HepG2 (cell line): ENCODE measurements around the gene KIF19. TPM values are rescaled to one million over a fixed set of nuclear protein-coding genes. Genes with fewer than 3 reads are reported as not detected.

Experiments
- ATAC-seq: fragments of 200-7000 bp; cut with Tn5 transposase; 3 replicates; pipeline ENCODE4 v1.9.1; 2020; ENCODE audit warnings: mild to moderate bottlenecking, moderate library complexity
- BruUV-seq: library from RNA; stranded (reverse); fragments of 400-500 nt; replicated peaks from 2 replicates; lab custom pipeline; 2021; lab: Mats Ljungman, UMichigan
- CTCF ChIA-PET: fragments of 300-600 bp; formaldehyde crosslinking; extraction: SDS; loops from one replicate; lab custom pipeline; 2021; ENCODE audit warnings: low total read pairs, inconsistent platforms, low intra/inter-chr PET ratio; lab: Yijun Ruan, JAX
- POLR2A ChIA-PET: fragments of 350-600 bp; sonication (Branson Sonifier 250); formaldehyde crosslinking; loops from one replicate; lab custom pipeline; 2020; ENCODE audit warnings: antibody characterized with exemption, inconsistent platforms; lab: Yijun Ruan, JAX
- DNase-seq: peaks from one replicate; pipeline ENCODE4 v3.0.0-alpha.2; 2015; ENCODE audit warnings: low spot score
- FAIRE-seq: peaks from 3 replicates; lab custom pipeline; 2011; peaks lifted over from hg19 to GRCh38; lab: Jason Lieb, UNC
- H2AFZ ChIP-seq: one replicate; pipeline ENCODE4 v1.6.1; 2011; ENCODE audit warnings: low read length, inconsistent platforms
- H3K27ac ChIP-seq: fragments of 300-600 bp; 3 replicates; pipeline ENCODE4 v1.8.0; 2011; ENCODE audit warnings: mixed run types, mild to moderate bottlenecking, mixed read lengths, low read length, inconsistent platforms; ENCODE audit not compliant: insufficient read depth; ENCODE audit errors: extremely low read length
- H3K27me3 ChIP-seq, 2 experiments: fragments of 200-600 bp in 1 of 2; 2 replicates in 1 of 2; 3 replicates in 1 of 2; pipeline versions ENCODE4 v1.6.0 to v1.8.0; 2011; ENCODE audit warnings: low read length in 2 of 2, mild to moderate bottlenecking in 2 of 2, moderate library complexity in 2 of 2, inconsistent platforms in 1 of 2; ENCODE audit not compliant: insufficient read depth in 2 of 2, control insufficient read depth in 1 of 2
- H3K36me3 ChIP-seq, 2 experiments: fragments of 200-600 bp in 1 of 2; replicated peaks in 1 of 2; 2 replicates in 1 of 2; 3 replicates in 1 of 2; pipeline versions ENCODE4 v1.5.1 to v1.8.0; 2011; ENCODE audit warnings: low read length in 2 of 2, inconsistent platforms in 1 of 2; ENCODE audit not compliant: insufficient read depth in 2 of 2, control insufficient read depth in 1 of 2
- H3K4me1 ChIP-seq: 2 replicates; pipeline ENCODE4 v1.5.1; 2012; ENCODE audit warnings: low read length, inconsistent platforms; ENCODE audit not compliant: insufficient read depth
- H3K4me2 ChIP-seq: 2 replicates; pipeline ENCODE4 v1.6.0; 2011; ENCODE audit warnings: low read depth, low read length, inconsistent platforms
- H3K4me3 ChIP-seq, 3 experiments: fragments of 200-600 bp in 1 of 3; sonication (generic), shearing (Covaris generic) in 1 of 3; replicated peaks in 1 of 3; 2 replicates each; pipeline ENCODE4 v1.5.1; 2011 to 2016; ENCODE audit warnings: low read length in 3 of 3, inconsistent platforms in 2 of 3, low read depth in 2 of 3, mild to moderate bottlenecking in 2 of 3, control low read depth in 1 of 3, mixed read lengths in 1 of 3; ENCODE audit not compliant: insufficient read depth in 1 of 3
- H3K79me2 ChIP-seq: one replicate; pipeline ENCODE4 v1.6.1; 2011; ENCODE audit warnings: low read length, inconsistent platforms; ENCODE audit not compliant: insufficient read depth
- H3K9ac ChIP-seq: 2 replicates; pipeline ENCODE4 v1.6.0; 2011; ENCODE audit warnings: mild to moderate bottlenecking, low read depth, low read length, inconsistent platforms; ENCODE audit not compliant: insufficient read depth
- H3K9me3 ChIP-seq: 2 replicates; pipeline ENCODE4 v1.5.1; 2012; ENCODE audit warnings: mild to moderate bottlenecking, low read length
- H4K20me1 ChIP-seq: 2 replicates; pipeline ENCODE4 v1.6.0; 2011; ENCODE audit warnings: inconsistent platforms, mild to moderate bottlenecking, low read length, moderate library complexity; ENCODE audit not compliant: insufficient read depth
- AHR ChIP-seq: IDR thresholded peaks from 2 replicates; pipeline ENCODE4 v1.6.1; 2018; ENCODE audit warnings: missing genetic modification reagents, missing compliant biosample characterization
- GATA4 ChIP-seq: sonication (generic); IDR thresholded peaks from 2 replicates; pipeline ENCODE4 v1.6.1; 2016; ENCODE audit warnings: antibody characterized with exemption, low read depth, borderline replicate concordance
- HES4 ChIP-seq: sonication (generic); formaldehyde crosslinking; IDR thresholded peaks from 2 replicates; pipeline ENCODE4 v1.9.0; 2021; ENCODE audit warnings: mild to moderate bottlenecking, missing genetic modification reagents, borderline replicate concordance
- HNF4G ChIP-seq, 2 experiments: sonication (generic) in 1 of 2; formaldehyde crosslinking in 1 of 2; IDR thresholded peaks; 2 replicates each; pipeline versions ENCODE4 v1.4.0 to v1.6.1; 2011 to 2020; ENCODE audit warnings: borderline replicate concordance in 2 of 2, low read depth in 2 of 2, mild to moderate bottlenecking in 2 of 2, low read length in 1 of 2, missing genetic modification reagents in 1 of 2, moderate library complexity in 1 of 2
- IKZF1 ChIP-seq: fragments of 450-650 bp; IDR thresholded peaks from 2 replicates; pipeline ENCODE4 v1.7.1; 2016
- MAFG ChIP-seq: sonication (generic); formaldehyde crosslinking; IDR thresholded peaks from 2 replicates; pipeline ENCODE4 v1.5.1; 2020; ENCODE audit warnings: mild to moderate bottlenecking, missing genetic modification reagents
- PCBP1 ChIP-seq: fragments of 200-400 bp; formaldehyde crosslinking; IDR thresholded peaks from 2 replicates; pipeline ENCODE4 v1.6.1; 2017; ENCODE audit warnings: mild to moderate bottlenecking, low read depth, low read length, borderline replicate concordance
- RXRA ChIP-seq: sonication (generic); formaldehyde crosslinking; IDR thresholded peaks from 2 replicates; pipeline ENCODE4 v1.5.1; 2020; ENCODE audit warnings: missing genetic modification reagents
- SAFB2 ChIP-seq: sonication (generic); formaldehyde crosslinking; IDR thresholded peaks from 2 replicates; pipeline ENCODE4 v1.5.1; 2020; ENCODE audit warnings: missing genetic modification reagents, low read depth, mild to moderate bottlenecking, borderline replicate concordance
- SRSF1 ChIP-seq: fragments of 200-400 bp; formaldehyde crosslinking; optimal IDR thresholded peaks from 2 replicates; pipeline ENCODE3; 2017; ENCODE audit warnings: mild to moderate bottlenecking, low read depth, low read length, moderate library complexity
- STAG1 ChIP-seq: sonication (generic); formaldehyde crosslinking; IDR thresholded peaks from 2 replicates; pipeline ENCODE4 v1.4.0; 2020; ENCODE audit warnings: missing genetic modification reagents
- TSC22D2 ChIP-seq: sonication (generic); formaldehyde crosslinking; IDR thresholded peaks from 2 replicates; pipeline ENCODE4 v1.5.1; 2020; ENCODE audit warnings: missing genetic modification reagents, mild to moderate bottlenecking, borderline replicate concordance
- WIZ ChIP-seq: sonication (generic); formaldehyde crosslinking; IDR thresholded peaks from 2 replicates; pipeline ENCODE4 v1.5.1; 2020; ENCODE audit warnings: mild to moderate bottlenecking, missing genetic modification reagents
- ZBTB42 ChIP-seq: sonication (generic); formaldehyde crosslinking; IDR thresholded peaks from 2 replicates; pipeline ENCODE4 v1.5.0; 2020; ENCODE audit warnings: mild to moderate bottlenecking, missing genetic modification reagents
- ZNF350 ChIP-seq: sonication (generic); formaldehyde crosslinking; IDR thresholded peaks from 2 replicates; pipeline ENCODE4 v1.4.0; 2020; ENCODE audit warnings: mild to moderate bottlenecking, low read depth, missing genetic modification reagents, borderline replicate concordance
- ZNF44 ChIP-seq: sonication (generic); formaldehyde crosslinking; IDR thresholded peaks from 2 replicates; pipeline ENCODE4 v1.5.1; 2020; ENCODE audit warnings: mild to moderate bottlenecking, missing genetic modification reagents
- ZNF567 ChIP-seq: sonication (generic); formaldehyde crosslinking; IDR thresholded peaks from 2 replicates; pipeline ENCODE4 v1.8.1; 2023; ENCODE audit warnings: mild to moderate bottlenecking, missing genetic modification reagents, borderline replicate concordance
- WGBS: methylation state at CpG from one replicate; pipeline ENCODE4 v1.1.6; 2017; ENCODE audit warnings: low lambda C conversion rate; 5-methylcytosine and 5-hydroxymethylcytosine counted together
- in situ Hi-C: cut with HindIII; loops from 2 replicates; pipeline ENCODE4 v1.10.0; 2017; ENCODE audit warnings: low pct_unique_long_range_greater_than_20kb; ENCODE audit not compliant: extremely low pct_ligation_motif_present
- intact Hi-C: fragments of 100-400 bp; cut with micrococcal nuclease; formaldehyde crosslinking; loops from one replicate; pipeline ENCODE4 v1.10.0; 2022; ENCODE audit not compliant: unreplicated experiment
- polyA plus RNA-seq, 8 experiments: library from polyadenylated mRNA; depleted of rRNA in 3 of 8; stranded (reverse) in 7 of 8; unstranded in 1 of 8; fragments of >200 nt; fragmentation: Illumina TruSeq in 4 of 8; extraction: Trizol in 4 of 8; gene quantifications; 2 replicates each; pipeline versions ENCODE4 v1.2.1 to v1.2.3, GENCODE V29; 2011 to 2016; ENCODE audit warnings: low read depth in 4 of 8, missing spikeins in 1 of 8, mixed read lengths in 1 of 8; ENCODE audit not compliant: insufficient read depth in 1 of 8
- total RNA-seq, 5 experiments: library from RNA; depleted of rRNA; stranded (reverse); fragments of >200 nt; fragmentation: Illumina TruSeq; extraction: Trizol; gene quantifications; 2 replicates each; pipeline ENCODE4 v1.2.3, GENCODE V29; 2016; ENCODE audit warnings: low read depth in 1 of 5
- TF ChIP-seq, protein P1 (sequence below): sonication (generic); formaldehyde crosslinking; IDR thresholded peaks from 2 replicates; pipeline ENCODE4 v1.4.0; 2020; ENCODE audit warnings: mild to moderate bottlenecking, missing genetic modification reagents
- TF ChIP-seq, protein P2 (sequence below): sonication (generic); formaldehyde crosslinking; IDR thresholded peaks from 2 replicates; pipeline ENCODE4 v1.4.0; 2020; ENCODE audit warnings: missing genetic modification reagents
- TF ChIP-seq, protein P3 (sequence below): sonication (generic); formaldehyde crosslinking; IDR thresholded peaks from 2 replicates; pipeline ENCODE4 v1.5.1; 2020; ENCODE audit warnings: missing genetic modification reagents, mild to moderate bottlenecking, borderline replicate concordance

Gene KIF19
- total and polyA plus RNA-seq, 2 of the 13 experiments (the other 11 are each of a cell fraction or from before 2014, with no cell fraction given) = not detected

DNA sequence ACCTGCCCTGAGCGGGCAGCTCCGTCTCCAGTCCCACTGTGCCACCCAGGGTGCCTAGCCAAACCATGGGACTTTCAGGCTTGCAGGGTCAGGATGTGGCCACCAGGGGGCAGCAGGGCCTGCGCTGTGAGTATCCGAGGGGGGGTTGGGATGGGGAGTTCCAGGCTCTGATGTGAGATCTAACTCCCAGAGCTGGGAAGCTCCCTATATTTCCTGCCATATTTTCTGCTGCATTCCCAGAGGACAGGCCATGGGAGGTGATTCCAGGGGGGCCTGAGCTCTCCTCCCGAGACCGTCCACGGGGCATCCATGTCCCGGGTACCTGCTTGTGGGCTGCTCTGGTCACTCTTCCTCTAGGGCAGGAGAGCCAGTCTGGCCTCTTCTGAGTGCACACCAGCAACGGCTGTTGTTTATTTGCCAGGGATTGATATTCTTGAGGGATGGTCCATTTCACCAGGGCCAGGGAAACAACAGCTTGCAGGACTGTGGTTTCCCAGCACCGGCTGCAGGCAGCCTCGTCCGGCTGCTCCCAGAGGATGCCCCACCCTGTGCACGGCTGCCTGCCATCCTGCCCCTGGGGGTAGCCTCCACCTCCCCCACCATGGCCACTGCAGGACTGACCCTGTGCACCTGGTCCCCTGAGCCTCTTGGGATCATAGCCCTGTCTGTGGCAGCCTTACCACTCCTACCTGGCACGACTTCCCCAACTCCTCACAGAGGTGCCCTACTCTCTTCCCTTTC lies 42.5 kb downstream of the KIF19 start:
- H3K9ac ChIP-seq = no peak overlapping the region
- H3K36me3 ChIP-seq = no peaks in the 10 kb centered on the region
- DNase-seq = peak; percentile 53
- H3K79me2 ChIP-seq = no peaks in the 10 kb centered on the region
- intact Hi-C loops = loop anchor here (1.0 to 5.0 kb wide), 2 partner anchors 125 to 164 kb away; partner anchors contain the start of gene CD300LB
- POLR2A ChIA-PET = interaction anchor here (1.9 kb wide), 1 partner anchor 85 kb away, joined by 6 read pairs; no protein-coding TSS in a partner anchor
- H4K20me1 ChIP-seq = no peaks in the 10 kb centered on the region
- no peak overlapping the region for H3K27ac ChIP-seq
- BruUV-seq = no TSS peak
- in situ Hi-C loops = no loop called here
- WGBS = 13% methylated on average over 12 of the region's 14 CpGs
- no peak overlapping the region for H3K4me3 ChIP-seq
- CTCF ChIA-PET = interaction anchor here (1.3 to 3.8 kb wide), 4 partner anchors 11 to 233 kb away, joined by 4 to 29 read pairs (median 10); no protein-coding TSS in a partner anchor
- no peak overlapping the region for H3K4me2 ChIP-seq
- peaks cover 1 to 40% of the 10 kb centered on the region in 2 experiments; a peak in 4 of 5 replicates for H3K27me3 ChIP-seq
- H2AFZ ChIP-seq = no peak overlapping the region
- peaks cover 4% of the 10 kb centered on the region for H3K4me1 ChIP-seq
- peak; percentile 42 for FAIRE-seq
- peak; percentile 76 for ATAC-seq
- no peaks in the 10 kb centered on the region for H3K9me3 ChIP-seq
- 0 out of 2 replicates have a peak, but pooled peaks have one; percentile 7 for TF ChIP-seq SAFB2 (CRISPR knock-in tag)
- peak; percentile 28; the same call in 1 of the 2 replicates for TF ChIP-seq TSC22D2 (CRISPR knock-in tag)
- TF ChIP-seq, protein P1, sequence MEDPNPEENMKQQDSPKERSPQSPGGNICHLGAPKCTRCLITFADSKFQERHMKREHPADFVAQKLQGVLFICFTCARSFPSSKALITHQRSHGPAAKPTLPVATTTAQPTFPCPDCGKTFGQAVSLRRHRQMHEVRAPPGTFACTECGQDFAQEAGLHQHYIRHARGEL (CRISPR knock-in tag) = no peak
- peak; percentile 80 for TF ChIP-seq STAG1 (CRISPR knock-in tag)
- TF ChIP-seq RXRA = no peak
- TF ChIP-seq, protein P2, sequence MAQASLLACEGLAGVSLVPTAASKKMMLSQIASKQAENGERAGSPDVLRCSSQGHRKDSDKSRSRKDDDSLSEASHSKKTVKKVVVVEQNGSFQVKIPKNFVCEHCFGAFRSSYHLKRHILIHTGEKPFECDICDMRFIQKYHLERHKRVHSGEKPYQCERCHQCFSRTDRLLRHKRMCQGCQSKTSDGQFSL (CRISPR knock-in tag) = peak; percentile 87
- no peak for TF ChIP-seq HNF4G (IDR thresholded peaks at IDR 0.05; ENCODE audit: borderline replicate concordance, low read depth, low read length)
- TF ChIP-seq HNF4G (CRISPR knock-in tag; IDR thresholded peaks at IDR 0.05; ENCODE audit: borderline replicate concordance, low read depth) = peak; percentile 56; the same call in 1 of the 2 replicates
- TF ChIP-seq SRSF1 = peak; percentile 91
- 0 out of 2 replicates have a peak, but pooled peaks have one; percentile 27 for TF ChIP-seq AHR (CRISPR knock-in tag)
- TF ChIP-seq HES4 (CRISPR knock-in tag) = no peak
- peak; percentile 42; the same call in 1 of the 2 replicates for TF ChIP-seq ZNF350 (CRISPR knock-in tag)
- 0 out of 2 replicates have a peak, but pooled peaks have one; percentile 10 for TF ChIP-seq PCBP1
- 0 out of 2 replicates have a peak, but pooled peaks have one; percentile 42 for TF ChIP-seq ZNF567 (CRISPR knock-in tag)
- no peak for TF ChIP-seq WIZ
- TF ChIP-seq, protein P3, sequence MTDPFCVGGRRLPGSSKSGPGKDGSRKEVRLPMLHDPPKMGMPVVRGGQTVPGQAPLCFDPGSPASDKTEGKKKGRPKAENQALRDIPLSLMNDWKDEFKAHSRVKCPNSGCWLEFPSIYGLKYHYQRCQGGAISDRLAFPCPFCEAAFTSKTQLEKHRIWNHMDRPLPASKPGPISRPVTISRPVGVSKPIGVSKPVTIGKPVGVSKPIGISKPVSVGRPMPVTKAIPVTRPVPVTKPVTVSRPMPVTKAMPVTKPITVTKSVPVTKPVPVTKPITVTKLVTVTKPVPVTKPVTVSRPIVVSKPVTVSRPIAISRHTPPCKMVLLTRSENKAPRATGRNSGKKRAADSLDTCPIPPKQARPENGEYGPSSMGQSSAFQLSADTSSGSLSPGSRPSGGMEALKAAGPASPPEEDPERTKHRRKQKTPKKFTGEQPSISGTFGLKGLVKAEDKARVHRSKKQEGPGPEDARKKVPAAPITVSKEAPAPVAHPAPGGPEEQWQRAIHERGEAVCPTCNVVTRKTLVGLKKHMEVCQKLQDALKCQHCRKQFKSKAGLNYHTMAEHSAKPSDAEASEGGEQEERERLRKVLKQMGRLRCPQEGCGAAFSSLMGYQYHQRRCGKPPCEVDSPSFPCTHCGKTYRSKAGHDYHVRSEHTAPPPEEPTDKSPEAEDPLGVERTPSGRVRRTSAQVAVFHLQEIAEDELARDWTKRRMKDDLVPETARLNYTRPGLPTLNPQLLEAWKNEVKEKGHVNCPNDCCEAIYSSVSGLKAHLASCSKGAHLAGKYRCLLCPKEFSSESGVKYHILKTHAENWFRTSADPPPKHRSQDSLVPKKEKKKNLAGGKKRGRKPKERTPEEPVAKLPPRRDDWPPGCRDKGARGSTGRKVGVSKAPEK (CRISPR knock-in tag) = no peak
- TF ChIP-seq MAFG (CRISPR knock-in tag) = no peak
- TF ChIP-seq IKZF1 = no peak
- TF ChIP-seq ZBTB42 (CRISPR knock-in tag) = no peak
- TF ChIP-seq ZNF44 (CRISPR knock-in tag) = no peak
- TF ChIP-seq GATA4 = no peak
